ENCODE data around the gene DGKD. TPM values are rescaled to one million over a fixed set of nuclear protein-coding genes. Genes with fewer than 3 reads are reported as not detected.

Gene DGKD
- total and polyA plus RNA-seq, 4 donors, result 26.0 to 75.0 (median 43.8) TPM

- DNase-seq (ENCODE audit: low read depth in 4 of 6, low spot score in 6 of 6), result no peak
- H3K36me3 ChIP-seq (ENCODE audit: control insufficient read depth, insufficient read depth, low read length), result peaks cover 14% of the 10 kb centered on the region
- no peaks in the 10 kb centered on the region for H3K9me3 ChIP-seq (ENCODE audit: control insufficient read depth, insufficient read depth, low read length)
- no peak overlapping the region for H3K27ac ChIP-seq (ENCODE audit: low read depth, low read length)
- no peak overlapping the region for H3K4me3 ChIP-seq (ENCODE audit: low read depth, low read length)
- H3K27me3 ChIP-seq (ENCODE audit: control insufficient read depth, insufficient read depth, low read length), result no peaks in the 10 kb centered on the region
- H3K4me1 ChIP-seq (ENCODE audit: control insufficient read depth, insufficient read depth, low read length), result no peaks in the 10 kb centered on the region
Measured at GRCh38 chr2:233404222-233404621, 49.9 kb downstream of the DGKD start.

DNA sequence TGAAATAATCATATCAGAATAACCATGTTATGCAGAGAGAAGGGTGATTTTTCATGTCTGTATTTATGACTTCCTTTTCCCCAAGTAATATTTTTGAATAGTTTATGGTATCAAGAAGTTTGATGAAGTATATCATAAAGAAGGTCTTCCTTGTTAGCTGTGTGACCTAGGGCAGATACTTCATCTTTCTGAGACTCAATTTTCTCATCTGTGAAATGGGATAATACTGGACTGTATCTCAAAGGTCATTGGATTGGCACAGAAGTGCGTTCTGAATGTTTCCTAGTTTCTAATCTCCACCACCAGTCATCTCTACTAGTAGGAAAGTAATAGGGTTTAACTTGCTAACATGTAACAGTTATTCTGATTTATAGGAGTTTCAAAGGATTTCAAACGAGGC is 52.6 kb downstream of the DGKD start:
- no peak for DNase-seq (ENCODE audit: low read depth in 4 of 6, low spot score in 6 of 6)
- peaks cover 9% of the 10 kb centered on the region for H3K9me3 ChIP-seq (ENCODE audit: control insufficient read depth, insufficient read depth, low read length)
- H3K36me3 ChIP-seq (ENCODE audit: control insufficient read depth, insufficient read depth, low read length), result peaks cover 2% of the 10 kb centered on the region
- H3K4me3 ChIP-seq (ENCODE audit: low read depth, low read length), result no peak overlapping the region
- WGBS (ENCODE audit: insufficient coverage), result no CpG with 5 or more reads among the region's 2 CpGs
- no peaks in the 10 kb centered on the region for H3K27me3 ChIP-seq (ENCODE audit: control insufficient read depth, insufficient read depth, low read length)
- H3K27ac ChIP-seq (ENCODE audit: low read depth, low read length), result no peak overlapping the region
- H3K4me1 ChIP-seq (ENCODE audit: control insufficient read depth, insufficient read depth, low read length), result no peaks in the 10 kb centered on the region

DNA sequence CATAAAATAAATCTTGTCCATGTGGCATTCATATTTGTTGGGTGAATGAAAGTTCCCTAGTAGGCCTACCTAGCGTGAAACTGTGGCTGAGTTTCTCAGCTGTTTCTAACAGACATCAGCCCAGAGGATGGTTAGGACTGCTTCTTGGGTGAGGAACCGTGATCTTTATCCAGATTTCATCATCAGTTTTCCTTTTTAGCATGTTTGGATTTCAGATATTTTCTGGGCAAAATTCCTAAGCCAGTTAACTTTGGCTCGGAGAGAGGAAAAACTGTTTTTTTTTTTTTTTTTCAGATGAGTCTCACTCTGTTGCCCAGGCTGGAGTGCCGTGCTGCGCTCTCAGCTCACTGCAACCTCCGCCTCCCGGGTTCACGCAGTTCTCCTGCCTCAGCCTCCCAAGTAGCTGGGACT is 53.5 kb downstream of the DGKD start:
- Histone ChIP-seq H3K27me3 (ENCODE audit: control insufficient read depth, insufficient read depth, low read length) (no peaks in the 10 kb centered on the region), H3K4me1 (ENCODE audit: control insufficient read depth, insufficient read depth, low read length) (no peaks in the 10 kb centered on the region), H3K27ac (ENCODE audit: low read depth, low read length) (no peak overlapping the region), H3K9me3 (ENCODE audit: control insufficient read depth, insufficient read depth, low read length) (peaks cover 11% of the 10 kb centered on the region), H3K4me3 (ENCODE audit: low read depth, low read length) (no peak overlapping the region), H3K36me3 (ENCODE audit: control insufficient read depth, insufficient read depth, low read length) (peaks cover 2% of the 10 kb centered on the region)
- 90% methylated on average over 4 of the region's 8 CpGs for WGBS (ENCODE audit: insufficient coverage)
- peak in 1 of 6 donors; percentile 60 for DNase-seq (ENCODE audit: low read depth in 4 of 6, low spot score in 6 of 6)

GRCh38 chr2:233408366-233409285 is 54.3 kb downstream of the DGKD start:
- no peak overlapping the region for H3K4me3 ChIP-seq (ENCODE audit: low read depth, low read length)
- no peaks in the 10 kb centered on the region for H3K27me3 ChIP-seq (ENCODE audit: control insufficient read depth, insufficient read depth, low read length)
- peaks cover 11% of the 10 kb centered on the region for H3K9me3 ChIP-seq (ENCODE audit: control insufficient read depth, insufficient read depth, low read length)
- H3K4me1 ChIP-seq (ENCODE audit: control insufficient read depth, insufficient read depth, low read length), result peaks cover 3% of the 10 kb centered on the region
- no peak for DNase-seq (ENCODE audit: low read depth in 4 of 6, low spot score in 6 of 6)
- 62% methylated on average over 5 of the region's 9 CpGs for WGBS (ENCODE audit: insufficient coverage)
- H3K27ac ChIP-seq (ENCODE audit: low read depth, low read length), result no peak overlapping the region
- peaks cover 2% of the 10 kb centered on the region for H3K36me3 ChIP-seq (ENCODE audit: control insufficient read depth, insufficient read depth, low read length)

GRCh38 chr2:233409286-233409991 is 55.1 kb downstream of the DGKD start:
- Histone ChIP-seq H3K27me3 (ENCODE audit: control insufficient read depth, insufficient read depth, low read length) (no peaks in the 10 kb centered on the region), H3K9me3 (ENCODE audit: control insufficient read depth, insufficient read depth, low read length) (peaks cover 11% of the 10 kb centered on the region), H3K27ac (ENCODE audit: low read depth, low read length) (no peak overlapping the region), H3K4me3 (ENCODE audit: low read depth, low read length) (no peak overlapping the region), H3K36me3 (ENCODE audit: control insufficient read depth, insufficient read depth, low read length) (peaks cover 2% of the 10 kb centered on the region), H3K4me1 (ENCODE audit: control insufficient read depth, insufficient read depth, low read length) (peaks cover 10% of the 10 kb centered on the region)
- 100% methylated on average over 1 of the region's 6 CpGs for WGBS (ENCODE audit: insufficient coverage)
- DNase-seq (ENCODE audit: low read depth in 4 of 6, low spot score in 6 of 6), result peak in 1 of 6 donors; percentile 29

DNA sequence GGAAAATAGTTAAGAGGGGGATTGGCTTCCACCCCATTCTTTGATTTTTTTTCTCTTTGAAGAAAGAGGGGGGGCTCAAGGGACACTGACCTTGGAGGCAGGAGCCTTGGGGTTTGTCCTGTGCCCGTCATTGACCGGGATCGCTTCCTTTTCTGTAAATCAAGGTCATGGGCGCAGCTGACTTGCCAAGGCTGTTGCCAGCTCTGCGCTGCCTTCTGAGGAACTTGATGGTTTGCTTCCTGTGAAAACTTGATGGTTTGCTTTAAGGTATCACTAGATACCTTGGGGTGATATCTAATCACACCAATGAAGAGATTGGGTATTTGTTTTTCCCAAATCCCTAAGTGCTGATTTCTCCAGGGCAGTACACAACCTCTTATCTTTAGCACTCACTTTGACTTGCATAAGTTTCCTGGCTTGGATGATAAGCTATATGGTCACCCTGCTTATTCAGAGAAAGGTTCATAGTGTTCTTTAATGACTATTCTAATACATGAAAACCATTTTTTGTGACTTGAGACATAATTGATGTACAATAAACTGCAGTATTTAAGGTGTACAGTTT is 56.0 kb downstream of the DGKD start:
- H3K27me3 ChIP-seq (ENCODE audit: control insufficient read depth, insufficient read depth, low read length), result no peaks in the 10 kb centered on the region
- H3K36me3 ChIP-seq (ENCODE audit: control insufficient read depth, insufficient read depth, low read length), result no peaks in the 10 kb centered on the region
- H3K4me1 ChIP-seq (ENCODE audit: control insufficient read depth, insufficient read depth, low read length), result peaks cover 11% of the 10 kb centered on the region
- WGBS (ENCODE audit: insufficient coverage), result 100% methylated on average over 1 of the region's 5 CpGs
- H3K4me3 ChIP-seq (ENCODE audit: low read depth, low read length), result no peak overlapping the region
- H3K9me3 ChIP-seq (ENCODE audit: control insufficient read depth, insufficient read depth, low read length), result peaks cover 11% of the 10 kb centered on the region
- no peak for DNase-seq (ENCODE audit: low read depth in 4 of 6, low spot score in 6 of 6)
- H3K27ac ChIP-seq (ENCODE audit: low read depth, low read length), result no peak overlapping the region

DNA sequence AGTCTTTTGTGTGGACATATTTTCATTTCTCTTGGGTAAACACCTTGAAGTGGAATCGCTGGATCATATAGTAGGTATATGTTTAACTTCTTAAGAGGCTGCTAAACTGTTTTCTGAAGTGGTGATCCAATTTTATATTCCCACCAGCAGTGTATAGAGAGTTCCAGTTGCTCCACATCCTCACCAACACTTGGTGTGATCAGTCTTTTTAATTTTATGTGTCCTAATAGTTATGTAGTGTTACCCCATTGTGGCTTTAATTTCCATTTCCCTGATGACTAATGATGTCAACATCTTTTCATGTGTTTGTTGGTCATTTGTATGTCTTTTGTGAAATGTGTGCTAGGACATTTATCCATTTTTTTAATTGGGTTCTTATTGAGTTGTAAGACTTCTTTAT is 56.9 kb downstream of the DGKD start:
- DNase-seq (ENCODE audit: low read depth in 4 of 6, low spot score in 6 of 6), result no peak
- Histone ChIP-seq H3K4me3 (ENCODE audit: low read depth, low read length) (no peak overlapping the region), H3K4me1 (ENCODE audit: control insufficient read depth, insufficient read depth, low read length) (peaks cover 11% of the 10 kb centered on the region), H3K36me3 (ENCODE audit: control insufficient read depth, insufficient read depth, low read length) (no peaks in the 10 kb centered on the region), H3K9me3 (ENCODE audit: control insufficient read depth, insufficient read depth, low read length) (peaks cover 11% of the 10 kb centered on the region), H3K27me3 (ENCODE audit: control insufficient read depth, insufficient read depth, low read length) (no peaks in the 10 kb centered on the region), H3K27ac (ENCODE audit: low read depth, low read length) (no peak overlapping the region)
- no CpG with 5 or more reads among the region's 1 CpG for WGBS (ENCODE audit: insufficient coverage)

- H3K4me1 ChIP-seq (ENCODE audit: control insufficient read depth, insufficient read depth, low read length), result peaks cover 11% of the 10 kb centered on the region
- WGBS (ENCODE audit: insufficient coverage), result no CpG with 5 or more reads among the region's 3 CpGs
- no peak for DNase-seq (ENCODE audit: low read depth in 4 of 6, low spot score in 6 of 6)
- no peaks in the 10 kb centered on the region for H3K36me3 ChIP-seq (ENCODE audit: control insufficient read depth, insufficient read depth, low read length)
- H3K27ac ChIP-seq (ENCODE audit: low read depth, low read length), result no peak overlapping the region
- peaks cover 11% of the 10 kb centered on the region for H3K9me3 ChIP-seq (ENCODE audit: control insufficient read depth, insufficient read depth, low read length)
- H3K27me3 ChIP-seq (ENCODE audit: control insufficient read depth, insufficient read depth, low read length), result no peaks in the 10 kb centered on the region
- H3K4me3 ChIP-seq (ENCODE audit: low read depth, low read length), result no peak overlapping the region
Measured at GRCh38 chr2:233412405-233412804, 58.1 kb downstream of the DGKD start.

- no CpG with 5 or more reads among the region's 4 CpGs for WGBS (ENCODE audit: insufficient coverage)
Measured at GRCh38 chr2:233413046-233413445, 58.8 kb downstream of the DGKD start.

More at GRCh38 chr2:233413046-233413445, 58.8 kb downstream of the DGKD start:
- no peak for DNase-seq (ENCODE audit: low read depth in 4 of 6, low spot score in 6 of 6)
- H3K36me3 ChIP-seq (ENCODE audit: control insufficient read depth, insufficient read depth, low read length), result no peaks in the 10 kb centered on the region
- H3K9me3 ChIP-seq (ENCODE audit: control insufficient read depth, insufficient read depth, low read length), result peaks cover 11% of the 10 kb centered on the region
- no peaks in the 10 kb centered on the region for H3K27me3 ChIP-seq (ENCODE audit: control insufficient read depth, insufficient read depth, low read length)
- peaks cover 11% of the 10 kb centered on the region for H3K4me1 ChIP-seq (ENCODE audit: control insufficient read depth, insufficient read depth, low read length)
- H3K4me3 ChIP-seq (ENCODE audit: low read depth, low read length), result no peak overlapping the region
- H3K27ac ChIP-seq (ENCODE audit: low read depth, low read length), result no peak overlapping the region

All from spinal cord (tissue), 10 donors.